OCI-LY1 (cell line): Measurements from ENCODE around the gene FLRT1.

ENCODE experiments used
- H2AFZ ChIP-seq: fragments of 200-600 bp; sonication (generic), shearing (Covaris generic); 2 replicates; pipeline ENCODE4 v1.6.0; 2014; ENCODE audit warnings: antibody characterized with exemption, mild to moderate bottlenecking, low read length
- H3F3A ChIP-seq: fragments of 200-600 bp; sonication (generic), shearing (Covaris generic); 2 replicates; pipeline ENCODE4 v1.6.0; 2014; ENCODE audit warnings: mild to moderate bottlenecking, antibody characterized with exemption, low read length, moderate library complexity; ENCODE audit not compliant: insufficient read depth
- H3K27ac ChIP-seq: fragments of 200-600 bp; sonication (generic); 2 replicates; pipeline ENCODE4 v1.5.1; 2014; ENCODE audit warnings: low read length, mixed run types, mild to moderate bottlenecking, low read depth; ENCODE audit not compliant: poor library complexity, severe bottlenecking
- H3K27me3 ChIP-seq: fragments of 200-600 bp; sonication (generic); 2 replicates; pipeline ENCODE4 v1.6.0; 2014; ENCODE audit warnings: antibody characterized with exemption, mild to moderate bottlenecking, low read length, moderate library complexity; ENCODE audit not compliant: insufficient read depth
- H3K36me3 ChIP-seq: fragments of 200-600 bp; sonication (generic); 2 replicates; pipeline ENCODE4 v1.6.1; 2014; ENCODE audit warnings: mild to moderate bottlenecking, antibody characterized with exemption, low read length, moderate library complexity, mixed read lengths; ENCODE audit not compliant: insufficient read depth
- H3K4me1 ChIP-seq: fragments of 200-600 bp; sonication (generic); 2 replicates; pipeline ENCODE4 v1.5.1; 2014; ENCODE audit warnings: mild to moderate bottlenecking, low read length, moderate library complexity; ENCODE audit not compliant: insufficient read depth, severe bottlenecking
- H3K4me2 ChIP-seq: fragments of 200-600 bp; sonication (generic), shearing (Covaris generic); 2 replicates; pipeline ENCODE4 v1.6.1; 2014; ENCODE audit warnings: low read length
- H3K4me3 ChIP-seq: fragments of 200-600 bp; sonication (generic); 2 replicates; pipeline ENCODE4 v1.5.1; 2014; ENCODE audit warnings: low read length, low read depth, mild to moderate bottlenecking, mixed read lengths; ENCODE audit not compliant: poor library complexity, severe bottlenecking
- H3K79me2 ChIP-seq: fragments of 200-600 bp; shearing (Covaris generic); 2 replicates; pipeline ENCODE4 v1.6.1; 2016; ENCODE audit warnings: mixed run types, low read length, mixed read lengths; ENCODE audit not compliant: insufficient read depth
- H3K9ac ChIP-seq: fragments of 200-600 bp; sonication (generic), shearing (Covaris generic); 2 replicates; pipeline ENCODE4 v1.6.1; 2014; ENCODE audit warnings: mild to moderate bottlenecking, low read length, mixed read lengths
- H3K9me2 ChIP-seq: fragments of 200-600 bp; sonication (generic), shearing (Covaris generic); 2 replicates; pipeline ENCODE4 v1.6.1; 2014; ENCODE audit warnings: low read depth, mild to moderate bottlenecking, low read length, mixed read lengths
- H3K9me3 ChIP-seq: fragments of 200-600 bp; shearing (Covaris generic); 2 replicates; pipeline ENCODE4 v1.6.1; 2014; ENCODE audit warnings: low read length, mixed read lengths
- H4K20me1 ChIP-seq: fragments of 200-600 bp; sonication (generic), shearing (Covaris generic); 2 replicates; pipeline ENCODE4 v1.6.0; 2016; ENCODE audit warnings: mild to moderate bottlenecking, low read length; ENCODE audit not compliant: insufficient read depth
- CTCF ChIP-seq: fragments of 200-600 bp; sonication (generic), shearing (Covaris generic); IDR thresholded peaks from 2 replicates; pipeline ENCODE4 v1.5.1; 2017; ENCODE audit warnings: mild to moderate bottlenecking, antibody characterized with exemption, low read length, moderate library complexity, mixed read lengths
- EZH2 ChIP-seq: fragments of 200-600 bp; sonication (generic), shearing (Covaris generic); IDR thresholded peaks from 2 replicates; pipeline ENCODE4 v1.8.0; 2017; ENCODE audit warnings: borderline replicate concordance, mixed run types, mild to moderate bottlenecking, antibody characterized with exemption, low read length, moderate library complexity, mixed read lengths

Gene FLRT1

GRCh38 chr11:64039012-64039665 is 3.4 kb downstream of the FLRT1 start:
- TF ChIP-seq EZH2 (no peak), CTCF (no peak)

DNA sequence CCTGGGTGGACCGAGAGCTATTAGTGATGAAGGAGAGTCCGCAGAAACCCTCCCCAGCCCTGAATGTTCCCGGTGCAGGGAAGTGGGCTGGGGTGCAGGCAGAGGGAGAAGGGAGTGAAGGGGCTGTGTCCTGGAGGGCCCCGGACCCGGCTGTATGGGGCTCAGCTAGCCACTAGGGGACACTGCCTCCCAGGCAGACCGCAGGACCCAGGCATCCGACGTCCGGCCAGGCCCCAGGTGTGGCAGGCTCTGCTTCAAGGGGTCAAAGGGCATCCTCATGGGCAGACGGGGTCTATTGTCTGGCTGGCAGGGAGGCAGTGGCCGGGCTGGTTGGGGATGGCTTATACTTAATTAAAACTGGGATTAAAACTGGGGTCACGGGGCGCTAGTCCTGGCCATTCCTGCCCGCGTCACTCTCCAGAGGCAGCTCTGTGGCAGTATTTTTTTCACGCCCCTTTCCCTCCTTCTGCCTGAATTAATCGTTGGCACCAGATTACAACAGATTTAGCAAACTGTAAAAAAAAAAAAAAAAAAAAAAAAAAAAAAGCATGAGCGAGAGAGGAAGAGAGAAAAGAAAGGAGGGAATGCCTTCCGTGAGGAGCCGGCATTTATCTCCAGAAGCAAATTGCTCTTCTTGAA is 5.1 kb downstream of the FLRT1 start:
- Histone ChIP-seq H3K9me3 (no peaks in the 10 kb centered on the region), H3K4me1 (no peaks in the 10 kb centered on the region), H3K36me3 (no peaks in the 10 kb centered on the region), H3K9ac (no peak overlapping the region), H3K4me2 (no peak overlapping the region), H3K79me2 (no peaks in the 10 kb centered on the region), H3K27ac (no peak overlapping the region), H3F3A (no peaks in the 10 kb centered on the region), H2AFZ (no peak overlapping the region), H3K4me3 (no peak overlapping the region), H3K9me2 (no peaks in the 10 kb centered on the region), H3K27me3 (no peaks in the 10 kb centered on the region; the same call in 1 of the 2 replicates), H4K20me1 (no peaks in the 10 kb centered on the region)
- no peak for TF ChIP-seq EZH2
- TF ChIP-seq CTCF = peak; percentile 15; the same call in 1 of the 2 replicates

More at GRCh38 chr11:64039012-64039665, 3.4 kb downstream of the FLRT1 start:
- Histone ChIP-seq H3K36me3 (no peaks in the 10 kb centered on the region), H3K4me1 (no peaks in the 10 kb centered on the region), H3K9ac (no peak overlapping the region), H3K27me3 (no peaks in the 10 kb centered on the region), H3K9me3 (no peaks in the 10 kb centered on the region), H3K4me3 (no peak overlapping the region), H3K9me2 (no peaks in the 10 kb centered on the region), H3K79me2 (no peaks in the 10 kb centered on the region), H3K27ac (no peak overlapping the region), H3F3A (no peaks in the 10 kb centered on the region), H4K20me1 (no peaks in the 10 kb centered on the region), H3K4me2 (no peak overlapping the region), H2AFZ (no peak overlapping the region)

- Histone ChIP-seq H3K9me2 (no peaks in the 10 kb centered on the region), H4K20me1 (no peaks in the 10 kb centered on the region), H3K79me2 (no peaks in the 10 kb centered on the region), H3K4me2 (no peak overlapping the region), H3K4me3 (no peak overlapping the region), H3K27ac (no peak overlapping the region), H3K36me3 (no peaks in the 10 kb centered on the region), H2AFZ (no peak overlapping the region), H3F3A (no peaks in the 10 kb centered on the region), H3K4me1 (no peaks in the 10 kb centered on the region), H3K9ac (no peak overlapping the region), H3K9me3 (no peaks in the 10 kb centered on the region), H3K27me3 (no peaks in the 10 kb centered on the region; the same call in 1 of the 2 replicates)
- no peak for TF ChIP-seq CTCF
- no peak for TF ChIP-seq EZH2
Observed at GRCh38 chr11:64041846-64042245, 6.1 kb downstream of the FLRT1 start.
